PC-9 (cell line): ENCODE results near the gene PAIP2B.

Experiments used
- EZH2 ChIP-seq: fragments of 200-600 bp; sonication (generic); IDR thresholded peaks from 2 replicates; pipeline ENCODE4 v1.8.0; 2017; ENCODE audit warnings: antibody characterized with exemption, low read depth
- TF ChIP-seq, protein P1 (sequence below): fragments of 200-600 bp; sonication (generic); conservative IDR thresholded peaks from 2 replicates; pipeline ENCODE4 v1.6.1; 2017; ENCODE audit warnings: mixed run types, antibody characterized with exemption, mild to moderate bottlenecking, moderate library complexity

- TF ChIP-seq, protein P1, sequence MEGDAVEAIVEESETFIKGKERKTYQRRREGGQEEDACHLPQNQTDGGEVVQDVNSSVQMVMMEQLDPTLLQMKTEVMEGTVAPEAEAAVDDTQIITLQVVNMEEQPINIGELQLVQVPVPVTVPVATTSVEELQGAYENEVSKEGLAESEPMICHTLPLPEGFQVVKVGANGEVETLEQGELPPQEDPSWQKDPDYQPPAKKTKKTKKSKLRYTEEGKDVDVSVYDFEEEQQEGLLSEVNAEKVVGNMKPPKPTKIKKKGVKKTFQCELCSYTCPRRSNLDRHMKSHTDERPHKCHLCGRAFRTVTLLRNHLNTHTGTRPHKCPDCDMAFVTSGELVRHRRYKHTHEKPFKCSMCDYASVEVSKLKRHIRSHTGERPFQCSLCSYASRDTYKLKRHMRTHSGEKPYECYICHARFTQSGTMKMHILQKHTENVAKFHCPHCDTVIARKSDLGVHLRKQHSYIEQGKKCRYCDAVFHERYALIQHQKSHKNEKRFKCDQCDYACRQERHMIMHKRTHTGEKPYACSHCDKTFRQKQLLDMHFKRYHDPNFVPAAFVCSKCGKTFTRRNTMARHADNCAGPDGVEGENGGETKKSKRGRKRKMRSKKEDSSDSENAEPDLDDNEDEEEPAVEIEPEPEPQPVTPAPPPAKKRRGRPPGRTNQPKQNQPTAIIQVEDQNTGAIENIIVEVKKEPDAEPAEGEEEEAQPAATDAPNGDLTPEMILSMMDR, result peak; percentile 36; the same call in 1 of the 2 replicates
- TF ChIP-seq EZH2, result no peak
Measured at GRCh38 chr2:71154798-71155197, 72.1 kb downstream of the PAIP2B start.
